ENCODE results near the gene LPP. TPM values are rescaled to one million over a fixed set of nuclear protein-coding genes. Genes with fewer than 3 reads are reported as not detected.

Gene LPP
- total RNA-seq, 1 donor from 2014 or later: 14.2 TPM

DNA sequence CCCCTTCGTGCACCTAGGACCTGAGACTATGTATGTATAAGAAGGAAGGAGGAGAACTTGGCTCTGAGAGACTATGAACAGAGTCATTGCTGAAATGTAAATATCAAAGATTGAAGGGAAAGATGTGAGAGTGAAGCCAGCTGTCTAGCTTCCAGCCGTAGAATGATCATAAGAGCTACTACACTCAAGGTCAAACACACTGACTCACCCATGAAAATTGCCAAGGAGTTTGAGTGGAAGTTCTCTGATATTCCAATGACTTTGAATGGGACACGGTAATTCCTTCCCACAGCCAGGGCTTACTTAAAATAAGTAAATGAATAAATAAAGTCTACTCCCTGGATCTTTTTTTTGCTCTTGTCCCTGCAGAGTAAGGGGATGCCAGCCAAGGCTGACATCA, 618.9 kb downstream of the LPP start:
- no peak overlapping the region for H3K4me3 ChIP-seq (ENCODE audit: low read depth, low read length)
- H3K36me3 ChIP-seq (ENCODE audit: control insufficient read depth, insufficient read depth, low read length): no peaks in the 10 kb centered on the region
- no peaks in the 10 kb centered on the region for H3K27me3 ChIP-seq (ENCODE audit: control insufficient read depth, insufficient read depth, low read length)
- no peak for FAIRE-seq
- TF ChIP-seq, protein P1, sequence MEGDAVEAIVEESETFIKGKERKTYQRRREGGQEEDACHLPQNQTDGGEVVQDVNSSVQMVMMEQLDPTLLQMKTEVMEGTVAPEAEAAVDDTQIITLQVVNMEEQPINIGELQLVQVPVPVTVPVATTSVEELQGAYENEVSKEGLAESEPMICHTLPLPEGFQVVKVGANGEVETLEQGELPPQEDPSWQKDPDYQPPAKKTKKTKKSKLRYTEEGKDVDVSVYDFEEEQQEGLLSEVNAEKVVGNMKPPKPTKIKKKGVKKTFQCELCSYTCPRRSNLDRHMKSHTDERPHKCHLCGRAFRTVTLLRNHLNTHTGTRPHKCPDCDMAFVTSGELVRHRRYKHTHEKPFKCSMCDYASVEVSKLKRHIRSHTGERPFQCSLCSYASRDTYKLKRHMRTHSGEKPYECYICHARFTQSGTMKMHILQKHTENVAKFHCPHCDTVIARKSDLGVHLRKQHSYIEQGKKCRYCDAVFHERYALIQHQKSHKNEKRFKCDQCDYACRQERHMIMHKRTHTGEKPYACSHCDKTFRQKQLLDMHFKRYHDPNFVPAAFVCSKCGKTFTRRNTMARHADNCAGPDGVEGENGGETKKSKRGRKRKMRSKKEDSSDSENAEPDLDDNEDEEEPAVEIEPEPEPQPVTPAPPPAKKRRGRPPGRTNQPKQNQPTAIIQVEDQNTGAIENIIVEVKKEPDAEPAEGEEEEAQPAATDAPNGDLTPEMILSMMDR (IDR thresholded peaks at IDR 0.05; ENCODE audit: insufficient read depth, low read length, severe bottlenecking): no peak
- no peak for DNase-seq (ENCODE audit: low read depth)

DNA sequence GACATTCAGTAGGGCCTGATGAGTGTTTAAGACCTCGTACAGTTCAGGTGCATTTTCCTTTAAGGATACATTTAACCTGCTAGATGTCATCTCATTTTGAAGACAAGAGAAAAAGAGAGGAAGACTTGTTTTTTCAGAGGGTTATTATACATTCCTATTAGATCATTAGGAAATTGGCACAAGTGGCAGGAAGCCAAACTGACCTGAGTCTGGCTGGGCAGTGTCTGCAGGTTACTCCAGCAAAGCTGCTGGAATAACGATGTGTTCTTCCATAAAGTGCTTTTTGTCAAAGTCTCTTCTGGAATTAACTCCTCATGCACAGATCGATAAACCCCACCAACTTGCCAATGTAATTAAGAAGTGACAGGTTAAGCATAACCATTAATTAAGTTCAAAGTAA, 621.5 kb downstream of the LPP start:
- DNase-seq (ENCODE audit: low read depth): no peak
- no peaks in the 10 kb centered on the region for H3K27me3 ChIP-seq (ENCODE audit: control insufficient read depth, insufficient read depth, low read length)
- TF ChIP-seq, protein P1 (IDR thresholded peaks at IDR 0.05; ENCODE audit: insufficient read depth, low read length, severe bottlenecking): no peak
- no peaks in the 10 kb centered on the region for H3K36me3 ChIP-seq (ENCODE audit: control insufficient read depth, insufficient read depth, low read length)
- no peak for FAIRE-seq
- no peak overlapping the region for H3K4me3 ChIP-seq (ENCODE audit: low read depth, low read length)

DNA sequence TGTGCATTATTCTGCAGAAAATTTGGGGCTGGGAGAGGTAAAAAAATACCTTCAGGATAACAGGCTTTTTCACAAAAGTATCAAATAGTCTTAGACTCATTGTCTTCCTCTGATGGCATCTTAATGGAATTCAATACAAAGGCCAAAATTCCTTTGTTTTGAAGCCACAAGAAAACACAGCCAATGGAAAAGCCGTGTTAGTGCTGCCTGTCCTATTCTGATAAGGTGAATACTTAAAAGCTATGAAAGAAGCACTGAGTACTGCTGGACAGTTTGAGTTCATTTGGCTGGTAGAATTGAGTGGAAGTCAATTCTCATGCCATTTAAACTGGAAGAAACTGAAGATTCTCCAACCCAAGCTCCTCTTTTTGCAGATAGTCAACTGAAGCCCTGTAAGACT, 622.5 kb downstream of the LPP start:
- TF ChIP-seq, protein P1 (IDR thresholded peaks at IDR 0.05; ENCODE audit: insufficient read depth, low read length, severe bottlenecking): no peak
- DNase-seq (ENCODE audit: low read depth): no peak
- FAIRE-seq: no peak

DNA sequence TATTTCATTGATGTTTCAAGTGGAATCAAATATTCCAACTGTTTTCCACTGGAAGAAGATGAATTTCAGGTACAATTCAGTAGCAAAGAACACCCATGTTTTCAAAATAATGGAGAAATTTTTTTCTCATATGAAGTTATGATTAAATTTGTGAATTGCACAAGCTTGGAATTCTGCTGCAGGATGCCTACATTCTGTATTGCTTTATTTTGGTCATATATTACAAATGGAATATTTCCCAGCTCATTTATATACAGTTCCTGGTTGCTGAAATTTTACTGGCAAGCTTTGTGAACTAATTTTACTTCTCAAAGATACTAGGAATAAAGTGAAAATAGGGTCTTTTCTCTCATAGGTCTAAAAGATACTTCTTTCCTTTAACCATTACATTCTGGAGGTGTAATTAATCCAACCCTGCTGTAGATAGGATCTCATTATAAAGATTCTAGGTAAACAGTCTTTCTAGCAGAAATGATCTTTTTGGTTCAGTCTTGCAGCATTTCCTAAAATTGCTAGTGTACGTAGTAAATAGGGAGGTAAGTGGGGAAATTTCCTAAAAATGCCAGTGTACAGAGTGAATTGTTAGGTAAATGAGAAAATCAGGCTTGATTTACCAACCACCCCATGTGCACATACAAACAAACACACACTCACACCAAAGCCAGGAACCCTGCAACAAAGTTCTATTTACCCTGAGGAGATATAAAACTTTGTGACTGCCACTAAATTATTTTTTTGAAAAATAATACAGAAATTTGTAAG, 624.3 kb downstream of the LPP start:
- FAIRE-seq: no peak
- TF ChIP-seq, protein P1 (IDR thresholded peaks at IDR 0.05; ENCODE audit: insufficient read depth, low read length, severe bottlenecking): no peak
- no peak overlapping the region for H3K4me3 ChIP-seq (ENCODE audit: low read depth, low read length)
- H3K27me3 ChIP-seq (ENCODE audit: control insufficient read depth, insufficient read depth, low read length): no peaks in the 10 kb centered on the region
- DNase-seq (ENCODE audit: low read depth): no peak
- H3K36me3 ChIP-seq (ENCODE audit: control insufficient read depth, insufficient read depth, low read length): no peaks in the 10 kb centered on the region

More for the DNA sequence above, 622.5 kb downstream of the LPP start:
- H3K36me3 ChIP-seq (ENCODE audit: control insufficient read depth, insufficient read depth, low read length): no peaks in the 10 kb centered on the region
- no peaks in the 10 kb centered on the region for H3K27me3 ChIP-seq (ENCODE audit: control insufficient read depth, insufficient read depth, low read length)
- no peak overlapping the region for H3K4me3 ChIP-seq (ENCODE audit: low read depth, low read length)

DNA sequence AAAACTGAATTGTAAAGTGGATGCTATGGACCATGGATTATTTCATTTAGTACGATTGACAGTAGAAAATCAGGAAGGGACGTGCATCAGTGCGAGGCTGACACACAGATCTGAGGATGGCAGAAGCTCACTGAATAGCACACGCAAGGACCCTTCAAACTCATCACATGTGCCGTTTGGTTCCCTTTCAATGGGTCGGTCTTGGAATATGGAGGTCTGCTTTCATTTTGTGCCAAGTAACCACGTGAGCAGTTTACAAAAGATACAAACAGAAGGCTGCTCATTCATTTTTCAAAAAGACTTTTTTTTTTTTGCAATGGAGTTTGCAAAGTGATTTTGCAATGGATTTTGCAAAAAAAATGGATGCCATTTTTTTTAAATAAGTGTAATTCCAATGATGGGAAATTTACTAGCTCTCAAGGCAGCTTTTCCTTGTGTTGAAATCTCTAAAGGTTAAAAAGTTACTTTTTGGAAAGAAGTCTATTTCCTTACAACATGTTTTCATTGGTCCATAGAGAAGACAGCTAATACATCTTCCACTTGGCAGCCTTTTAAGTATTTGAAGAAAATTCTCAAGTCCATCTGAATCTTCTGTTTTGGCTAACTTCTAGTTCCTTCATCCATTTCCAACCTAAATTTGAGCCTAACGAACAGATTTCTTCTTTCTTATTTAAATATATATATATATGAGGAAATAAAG, 625.5 kb downstream of the LPP start:
- FAIRE-seq: no peak
- H3K27me3 ChIP-seq (ENCODE audit: control insufficient read depth, insufficient read depth, low read length): no peaks in the 10 kb centered on the region
- TF ChIP-seq, protein P1 (IDR thresholded peaks at IDR 0.05; ENCODE audit: insufficient read depth, low read length, severe bottlenecking): no peak
- DNase-seq (ENCODE audit: low read depth): no peak
- H3K36me3 ChIP-seq (ENCODE audit: control insufficient read depth, insufficient read depth, low read length): no peaks in the 10 kb centered on the region
- H3K4me3 ChIP-seq (ENCODE audit: low read depth, low read length): no peak overlapping the region
